GM10266 (cell line): ENCODE measurements around the gene MADCAM1.

ENCODE experiments used
- DNase-seq: peaks from one replicate; pipeline ENCODE4 v3.0.0; 2012; ENCODE audit errors: extremely low spot score
- TF ChIP-seq, protein P1 (sequence below): IDR thresholded peaks from 2 replicates; pipeline ENCODE4 v1.5.1; 2012; ENCODE audit warnings: mild to moderate bottlenecking, low read depth; ENCODE audit not compliant: control insufficient read depth, insufficient read depth; ENCODE audit errors: missing control alignments

MADCAM1 gene

DNA sequence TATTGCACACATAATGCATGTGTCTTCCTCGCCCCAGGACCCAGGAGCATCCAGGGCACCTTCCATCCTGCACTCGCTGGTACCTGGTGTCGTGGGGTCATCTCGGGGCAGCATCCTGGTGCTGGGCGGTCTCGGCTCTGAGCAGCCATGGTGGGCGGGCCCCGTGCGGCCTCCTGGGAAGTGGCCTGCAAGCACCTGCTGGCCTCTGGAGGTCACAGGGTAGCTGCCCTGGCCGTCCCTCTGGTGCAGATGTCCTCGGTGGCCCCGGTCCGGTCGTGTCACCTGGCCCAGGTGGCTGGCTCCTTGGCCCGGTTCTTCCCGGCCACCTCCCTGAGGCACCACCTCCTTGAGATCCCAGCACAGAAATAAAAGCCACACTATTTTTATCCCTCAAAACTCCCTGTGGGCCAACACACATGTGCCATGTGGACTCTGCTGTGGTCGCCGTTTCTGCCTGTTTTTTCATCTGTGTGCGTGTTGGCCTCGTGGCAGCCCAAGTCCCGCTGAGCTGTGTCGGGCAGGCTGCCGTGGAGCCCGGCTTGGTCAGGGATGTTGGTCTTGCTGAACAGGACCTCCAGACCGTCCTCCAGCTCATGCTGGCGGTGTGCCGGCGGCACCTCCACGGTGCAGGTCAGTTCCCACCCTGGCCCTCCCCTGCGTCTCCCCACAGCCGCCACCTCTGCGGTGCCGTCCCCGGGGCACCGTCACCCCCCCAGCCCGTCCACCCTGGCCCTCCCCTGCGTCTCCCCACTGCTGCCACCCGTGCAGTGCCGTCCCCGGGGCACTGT is 42.5 kb downstream of the MADCAM1 start:
- DNase-seq, result no peak
- TF ChIP-seq, protein P1, sequence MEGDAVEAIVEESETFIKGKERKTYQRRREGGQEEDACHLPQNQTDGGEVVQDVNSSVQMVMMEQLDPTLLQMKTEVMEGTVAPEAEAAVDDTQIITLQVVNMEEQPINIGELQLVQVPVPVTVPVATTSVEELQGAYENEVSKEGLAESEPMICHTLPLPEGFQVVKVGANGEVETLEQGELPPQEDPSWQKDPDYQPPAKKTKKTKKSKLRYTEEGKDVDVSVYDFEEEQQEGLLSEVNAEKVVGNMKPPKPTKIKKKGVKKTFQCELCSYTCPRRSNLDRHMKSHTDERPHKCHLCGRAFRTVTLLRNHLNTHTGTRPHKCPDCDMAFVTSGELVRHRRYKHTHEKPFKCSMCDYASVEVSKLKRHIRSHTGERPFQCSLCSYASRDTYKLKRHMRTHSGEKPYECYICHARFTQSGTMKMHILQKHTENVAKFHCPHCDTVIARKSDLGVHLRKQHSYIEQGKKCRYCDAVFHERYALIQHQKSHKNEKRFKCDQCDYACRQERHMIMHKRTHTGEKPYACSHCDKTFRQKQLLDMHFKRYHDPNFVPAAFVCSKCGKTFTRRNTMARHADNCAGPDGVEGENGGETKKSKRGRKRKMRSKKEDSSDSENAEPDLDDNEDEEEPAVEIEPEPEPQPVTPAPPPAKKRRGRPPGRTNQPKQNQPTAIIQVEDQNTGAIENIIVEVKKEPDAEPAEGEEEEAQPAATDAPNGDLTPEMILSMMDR, result no peak

DNA sequence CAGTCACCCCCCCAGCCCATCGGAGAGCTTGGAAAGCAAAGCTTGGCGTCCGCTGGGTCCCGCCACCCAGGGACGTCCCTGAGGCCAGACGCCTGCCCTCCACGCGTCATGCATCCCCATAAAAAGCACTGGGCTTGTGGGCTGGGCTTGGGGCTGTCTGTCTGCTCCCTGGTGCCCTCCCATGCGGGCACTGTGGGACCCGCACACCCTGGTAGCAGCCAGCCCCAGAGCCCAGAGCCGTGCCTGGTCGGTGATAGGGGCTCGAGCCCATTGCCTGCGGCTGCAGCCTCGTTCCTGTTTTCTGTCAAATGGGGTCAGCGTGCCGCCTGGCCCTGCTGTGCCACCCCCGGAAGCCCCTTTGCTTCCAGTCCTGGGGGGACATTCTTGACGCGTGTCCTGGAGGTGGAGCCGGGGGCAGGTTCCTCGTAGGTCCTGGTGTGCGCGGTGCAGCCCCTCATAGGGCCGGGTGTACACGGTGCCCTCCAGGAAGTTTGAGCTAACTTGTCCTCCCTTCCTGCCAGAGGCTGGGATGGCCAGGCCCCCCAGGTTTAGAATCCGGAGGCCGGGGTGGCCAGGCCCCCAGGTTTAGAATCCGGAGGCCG is 43.2 kb downstream of the MADCAM1 start:
- no peak for DNase-seq
- TF ChIP-seq, protein P1, result no peak

DNA sequence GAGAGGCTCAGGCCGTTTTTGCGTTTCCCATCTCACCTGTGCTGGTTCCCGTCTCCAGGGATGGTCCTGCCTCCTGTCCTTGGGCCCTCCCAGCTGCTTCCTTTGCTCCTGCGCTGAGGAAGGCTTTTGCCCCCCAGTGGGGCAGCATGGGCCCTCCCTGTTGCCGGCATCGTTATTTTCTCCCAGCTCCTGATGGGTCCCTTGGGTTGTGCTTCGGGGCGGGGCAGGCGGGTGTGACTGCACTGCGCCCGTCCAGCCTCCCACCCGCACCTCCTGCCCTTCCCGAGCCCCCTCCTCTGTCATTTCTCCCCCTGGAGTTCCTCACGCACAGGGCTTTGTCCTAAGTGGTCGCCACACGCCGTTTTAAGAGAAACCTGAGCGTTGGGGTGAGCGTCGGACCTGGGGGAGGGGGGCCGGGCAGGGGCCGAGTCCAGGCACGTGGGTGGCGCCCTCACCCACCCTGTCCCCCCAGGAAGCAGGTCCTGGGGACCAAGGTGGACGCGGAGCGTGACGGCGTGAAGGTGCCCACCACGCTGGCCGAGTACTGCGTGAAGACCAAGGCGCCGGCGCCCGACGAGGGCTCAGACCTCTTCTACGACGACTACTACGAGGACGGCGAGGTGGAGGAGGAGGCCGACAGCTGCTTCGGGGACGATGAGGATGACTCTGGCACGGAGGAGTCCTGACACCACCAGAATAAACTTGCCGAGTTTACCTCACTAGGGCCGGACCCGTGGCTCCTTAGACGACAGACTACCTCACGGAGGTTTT is 44.8 kb downstream of the MADCAM1 start:
- DNase-seq, result no peak
- TF ChIP-seq, protein P1, result no peak

DNA sequence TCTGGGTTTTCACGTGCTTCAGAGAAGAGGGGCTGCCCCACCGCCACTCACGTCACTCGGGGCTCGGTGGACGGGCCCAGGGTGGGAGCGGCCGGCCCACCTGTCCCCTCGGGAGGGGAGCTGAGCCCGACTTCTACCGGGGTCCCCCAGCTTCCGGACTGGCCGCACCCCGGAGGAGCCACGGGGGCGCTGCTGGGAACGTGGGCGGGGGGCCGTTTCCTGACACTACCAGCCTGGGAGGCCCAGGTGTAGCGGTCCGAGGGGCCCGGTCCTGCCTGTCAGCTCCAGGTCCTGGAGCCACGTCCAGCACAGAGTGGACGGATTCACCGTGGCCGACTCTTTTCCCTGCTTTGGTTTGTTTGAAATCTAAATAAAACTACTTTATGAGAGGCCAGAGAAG is 45.4 kb downstream of the MADCAM1 start:
- TF ChIP-seq, protein P1, result no peak
- DNase-seq, result no peak

DNA sequence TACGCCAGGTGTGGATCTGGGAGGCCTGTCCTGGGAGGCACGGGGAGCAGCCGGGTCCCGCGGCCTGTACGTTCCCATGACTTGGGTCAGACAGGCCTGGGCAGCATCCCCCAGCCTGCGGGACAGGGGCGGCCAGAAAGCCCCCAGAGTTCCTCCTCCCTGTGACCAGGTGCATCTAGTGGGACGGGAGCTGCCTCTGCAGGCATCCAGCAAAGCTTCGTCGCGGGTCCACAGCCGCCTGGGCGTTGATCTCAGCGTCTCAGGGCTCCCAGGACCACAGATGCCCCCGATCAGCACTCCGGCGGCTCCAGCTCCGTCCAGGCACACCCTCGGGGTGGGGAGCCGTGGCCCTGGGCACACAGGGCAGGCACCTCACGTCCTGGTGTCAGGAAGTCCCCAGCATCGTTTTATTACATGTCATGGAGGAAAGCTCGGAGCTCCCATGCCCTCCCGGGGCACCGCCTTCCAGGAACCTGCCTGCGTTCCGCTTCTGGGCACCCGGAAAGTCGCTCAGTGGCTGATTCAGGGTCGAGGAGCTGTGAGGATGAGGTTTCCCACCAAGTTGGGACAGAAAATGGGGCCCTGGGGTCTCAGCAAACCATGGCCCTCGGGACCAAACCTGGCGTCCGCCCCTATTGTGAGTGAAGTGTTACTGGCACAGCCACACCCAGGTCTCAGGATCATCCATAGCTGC is 46.0 kb downstream of the MADCAM1 start:
- no peak for DNase-seq
- TF ChIP-seq, protein P1, result no peak

DNA sequence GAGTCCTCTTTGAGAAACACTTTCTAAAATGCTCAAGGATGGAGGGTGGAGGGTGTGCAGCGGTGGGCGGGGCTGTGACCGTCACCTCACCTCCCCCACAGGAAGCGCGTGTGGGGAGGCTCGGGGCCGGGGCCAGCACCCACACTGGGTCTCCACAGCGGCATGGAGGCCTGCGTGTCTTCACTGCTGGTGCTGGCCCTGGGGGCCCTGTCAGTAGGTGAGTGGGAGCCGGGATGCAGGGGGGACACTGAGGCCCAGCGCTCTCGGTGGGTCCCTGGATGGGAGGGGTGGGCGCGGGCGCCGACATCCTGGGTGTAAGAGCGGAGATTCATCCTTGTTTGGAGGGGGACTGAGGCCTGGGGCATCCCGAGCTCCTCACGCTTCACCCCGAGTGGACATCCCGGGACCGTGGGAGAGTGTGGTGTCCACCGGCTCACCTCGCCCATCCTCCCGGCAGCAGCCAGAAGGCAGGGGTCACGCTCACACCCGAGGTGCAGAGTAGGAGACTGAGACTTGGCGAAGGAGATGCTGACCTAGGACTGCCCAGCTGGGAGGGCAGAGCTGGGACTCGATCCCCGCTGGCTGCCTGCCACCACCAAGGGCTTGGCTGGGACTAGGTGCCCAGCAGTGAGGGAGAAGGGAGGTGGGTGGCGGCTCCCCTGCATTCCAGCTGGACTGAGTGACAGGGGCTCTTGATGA is 47.8 kb downstream of the MADCAM1 start, which contains the start of gene GZMM:
GZMM (plus strand) TSS at position 144 of the 699 bp plus-strand sequence; CDS start at position 163, 19 bp downstream.
- DNase-seq, result no peak
- TF ChIP-seq, protein P1, result no peak
